Stimulated activated CD8-positive, alpha-beta memory T cell treated with anti-CD3 and anti-CD28 coated beads, Interleukin-12 subunit alpha, Interleukin-12 subunit beta, amount 100 ng/mL, for 1 hour (primary cell): ENCODE measurements around the gene USP25.

Experiments
- DNase-seq: peaks from one replicate; pipeline ENCODE4 v3.0.0-alpha.2; 2020; ENCODE audit warnings: low read depth

The USP25 gene

DNA sequence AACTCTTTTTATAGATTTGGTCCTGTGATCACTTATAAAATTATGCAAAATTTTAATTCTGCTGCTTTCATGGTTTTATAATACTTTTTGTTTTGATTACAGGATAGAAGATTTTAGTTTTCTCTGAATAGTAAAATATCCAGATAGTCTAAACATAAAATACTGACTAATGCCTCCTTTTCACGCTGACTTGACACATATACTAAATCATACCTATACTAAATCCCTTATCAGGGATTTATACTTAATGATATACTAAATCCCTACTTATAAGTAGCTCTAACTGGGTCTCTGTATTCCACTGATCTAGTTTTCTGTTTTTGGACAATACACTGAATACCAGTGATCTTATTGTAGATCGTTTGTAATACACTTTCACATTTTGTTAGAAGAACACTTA, 128.0 kb downstream of the USP25 start:
- no peak for DNase-seq

DNA sequence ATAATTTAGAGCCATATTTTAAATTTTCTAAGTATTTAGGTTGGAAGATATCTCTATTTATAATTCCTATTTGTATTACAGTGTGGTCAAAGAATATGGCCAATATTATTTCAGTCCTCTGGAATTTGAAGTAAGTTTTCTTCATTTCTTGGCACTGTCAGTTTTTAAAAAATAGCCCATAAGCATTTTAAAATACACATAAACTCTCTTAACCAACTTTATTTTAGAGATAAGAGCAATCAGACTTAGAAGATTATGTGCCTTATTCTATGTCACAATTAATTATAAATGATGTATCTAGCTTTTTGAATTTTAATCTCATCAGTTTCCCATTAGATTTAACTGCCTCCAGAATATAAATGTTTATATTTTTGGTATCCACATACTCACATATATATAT, 130.8 kb downstream of the USP25 start:
- DNase-seq = no peak

DNA sequence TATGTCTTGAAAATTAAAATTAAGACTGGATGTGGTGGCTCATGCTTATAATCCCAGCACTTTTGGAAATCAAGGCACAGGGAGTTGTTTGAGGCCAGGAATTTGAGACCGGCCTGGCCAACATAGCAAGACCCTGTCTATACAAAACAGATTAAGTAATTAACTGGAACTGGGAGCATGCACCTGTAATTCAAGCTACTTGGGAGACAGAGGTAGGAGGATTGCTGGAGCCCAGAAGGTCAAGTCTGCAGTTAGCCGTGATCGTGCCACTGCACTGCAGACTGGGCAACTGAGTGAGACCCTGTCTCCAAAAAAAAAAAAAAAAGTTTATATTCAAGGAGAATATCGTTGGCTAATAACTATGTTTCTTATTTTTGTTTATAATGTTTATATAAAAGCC, 139.2 kb downstream of the USP25 start:
- no peak for DNase-seq

DNA sequence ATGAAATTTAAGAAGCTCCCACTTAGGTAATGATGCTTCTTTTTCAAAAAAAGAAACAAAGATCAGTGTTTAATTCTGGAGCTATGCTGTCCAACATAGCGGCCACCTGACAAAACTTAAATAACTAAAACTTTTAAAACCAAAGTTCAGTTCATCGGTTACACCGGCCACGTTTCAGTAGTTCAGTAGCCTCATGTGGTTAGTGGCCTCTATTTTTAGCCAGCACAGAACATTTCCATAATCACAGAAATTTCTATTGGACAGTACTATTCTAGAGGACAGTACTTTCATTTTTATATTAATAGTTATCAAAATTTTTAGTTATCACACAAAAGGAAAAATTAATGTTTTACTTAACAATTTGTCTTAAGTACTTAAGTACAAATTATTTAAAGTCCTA, 141.0 kb downstream of the USP25 start:
- DNase-seq = no peak

DNA sequence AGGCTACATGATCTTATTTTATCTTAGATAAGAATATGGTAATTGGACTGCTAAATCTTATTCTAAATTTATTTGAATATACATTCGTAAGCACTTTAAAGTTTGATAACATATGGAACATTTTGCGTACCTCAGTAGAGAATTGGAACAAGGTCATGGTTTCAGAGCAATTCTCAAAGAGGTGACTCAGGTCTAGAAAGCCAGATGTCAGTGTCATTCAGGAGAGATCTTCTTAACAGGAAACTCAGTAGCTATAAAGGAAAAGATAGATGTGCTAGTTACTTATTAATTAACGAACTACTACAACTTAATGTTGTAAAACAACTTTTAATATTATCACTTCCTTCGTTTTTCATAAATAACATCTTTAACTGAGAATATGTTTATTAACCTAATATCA, 142.5 kb downstream of the USP25 start:
- DNase-seq = no peak

DNA sequence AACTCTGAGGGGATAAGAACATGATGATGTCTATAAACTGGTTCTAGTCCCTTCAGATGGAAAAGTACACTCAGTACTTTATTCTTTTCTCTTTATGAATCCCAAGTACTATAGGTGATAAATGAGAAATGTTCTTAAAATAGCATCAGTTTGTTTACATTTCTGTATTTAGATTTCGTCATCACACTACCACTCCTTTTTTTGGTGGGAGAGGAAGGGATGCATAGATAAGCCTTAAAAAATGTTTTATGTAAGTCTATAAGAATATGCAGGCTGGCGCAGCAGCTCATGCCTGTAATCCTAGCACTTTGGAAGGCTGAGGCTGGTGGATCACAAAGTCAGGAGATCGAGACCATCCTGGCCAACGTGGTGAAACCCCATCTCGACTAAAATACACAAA, 144.8 kb downstream of the USP25 start:
- DNase-seq = no peak

DNA sequence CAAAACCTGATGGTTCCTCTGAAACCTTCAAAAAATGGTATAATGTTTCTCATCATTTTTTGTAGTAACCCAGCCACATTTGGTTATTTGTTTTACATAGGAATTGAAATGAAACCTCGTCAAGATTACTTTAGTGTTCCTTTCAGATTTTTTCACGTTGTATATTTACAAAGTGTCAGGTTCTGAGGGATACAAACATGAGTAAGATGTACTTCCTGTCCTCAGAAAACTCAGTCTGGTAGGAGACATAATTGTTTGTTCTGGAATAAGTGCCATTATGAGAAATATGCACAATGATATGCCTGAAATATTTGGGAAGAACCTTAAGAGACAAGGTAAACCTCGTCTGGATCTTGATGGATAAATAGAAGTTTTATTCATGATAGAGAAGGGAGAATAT, 145.5 kb downstream of the USP25 start:
- DNase-seq = no peak

DNA sequence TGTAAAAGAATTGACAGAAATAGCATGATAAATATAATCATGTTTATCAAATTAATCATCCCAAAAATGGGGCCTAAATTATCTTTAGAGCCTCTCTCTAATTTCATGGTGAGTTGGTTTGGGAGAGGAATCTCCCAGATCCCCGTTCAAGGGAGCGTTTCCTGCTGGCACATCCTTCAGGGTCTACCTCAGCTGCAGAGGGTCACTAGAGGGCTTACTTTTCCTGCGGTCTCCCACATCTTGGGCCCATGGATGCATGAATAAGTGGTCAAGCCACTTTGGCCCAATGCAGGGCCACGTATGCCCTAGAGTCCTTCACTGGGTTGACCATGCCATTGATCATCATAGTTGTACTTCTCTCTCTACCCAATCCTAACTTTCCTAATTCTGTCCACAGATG, 164.1 kb downstream of the USP25 start:
- DNase-seq = no peak

DNA sequence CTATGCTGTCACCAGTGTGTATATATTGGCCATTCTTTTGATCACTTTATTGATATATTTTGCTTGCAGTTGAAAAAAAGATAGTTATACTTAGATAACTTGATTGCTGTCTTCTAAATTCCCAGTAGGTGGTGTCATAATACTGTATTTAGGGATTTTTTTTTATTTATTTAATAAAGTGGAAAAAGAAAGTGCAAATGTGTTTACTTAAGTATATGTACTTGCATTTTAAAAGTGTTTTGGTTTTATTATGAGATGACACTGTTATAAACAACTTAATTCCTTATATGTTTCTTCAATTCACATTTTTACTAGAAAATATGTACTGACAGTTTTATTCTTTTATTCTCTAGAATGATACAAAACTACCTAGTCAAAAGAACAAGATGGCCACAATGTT, 164.8 kb downstream of the USP25 start:
- DNase-seq = no peak

DNA sequence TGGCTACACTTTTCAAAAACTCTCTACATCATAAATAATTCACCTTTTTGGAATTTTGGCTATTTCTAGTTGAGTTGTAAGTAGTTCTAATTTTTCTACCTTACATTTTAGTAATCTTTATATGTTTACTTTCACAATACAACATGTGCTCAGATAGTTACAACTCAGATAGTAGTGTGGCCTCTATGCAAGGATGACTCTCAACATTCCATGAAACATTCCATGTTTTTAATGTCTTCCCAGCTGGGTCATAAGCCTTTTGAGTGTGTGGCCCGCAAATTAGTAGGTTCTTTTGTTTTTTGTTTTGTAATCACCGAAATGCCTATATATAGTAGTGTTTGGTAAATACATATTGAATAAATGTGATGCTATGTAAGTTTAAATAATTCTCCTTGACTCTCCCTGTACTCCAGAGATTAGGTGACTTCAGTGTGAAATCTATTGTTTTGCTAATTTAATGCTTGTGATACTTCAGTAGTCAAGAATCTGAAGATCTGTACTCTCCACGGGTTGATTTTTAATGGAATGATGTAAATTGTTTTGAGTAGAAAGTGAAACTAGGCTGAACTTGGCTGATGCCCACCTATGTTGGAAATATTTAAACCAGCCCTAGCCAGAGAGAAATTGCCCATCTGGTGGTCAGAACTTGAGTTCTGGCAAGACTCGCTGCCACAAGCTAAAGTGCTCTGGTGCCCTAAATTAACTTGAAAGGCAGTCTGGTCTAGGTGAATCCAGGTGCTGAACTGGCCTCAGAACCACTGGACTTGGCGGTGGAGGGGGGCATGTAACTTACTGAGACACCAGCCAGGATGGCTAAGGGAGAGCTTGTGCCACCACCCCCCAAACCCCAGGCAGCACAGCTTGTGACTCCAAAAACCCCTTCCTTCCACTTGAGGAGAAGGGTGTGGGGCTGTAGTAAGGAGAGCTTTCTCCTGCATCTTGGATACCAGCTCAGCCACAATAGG, 165.6 kb downstream of the USP25 start:
- no peak for DNase-seq

DNA sequence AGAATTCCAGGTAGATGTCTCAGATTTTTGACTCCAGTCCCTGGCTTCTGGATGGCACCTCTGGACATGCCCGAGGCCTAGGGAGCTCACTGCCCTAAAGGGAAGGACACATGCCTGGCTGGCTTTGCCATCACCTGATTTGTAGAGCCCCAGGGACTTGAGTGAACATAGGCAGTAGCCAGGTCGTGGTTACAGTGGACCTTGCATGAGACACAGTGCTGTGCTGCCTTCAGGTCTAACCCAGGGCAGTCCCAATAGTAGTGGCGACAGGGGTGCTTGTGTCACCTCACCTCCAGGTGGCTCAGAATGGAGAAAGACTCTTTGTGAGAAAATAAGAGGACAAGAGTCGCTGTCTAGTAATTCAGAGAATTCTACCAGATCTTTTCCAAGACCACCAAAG, 166.7 kb downstream of the USP25 start:
- no peak for DNase-seq

DNA sequence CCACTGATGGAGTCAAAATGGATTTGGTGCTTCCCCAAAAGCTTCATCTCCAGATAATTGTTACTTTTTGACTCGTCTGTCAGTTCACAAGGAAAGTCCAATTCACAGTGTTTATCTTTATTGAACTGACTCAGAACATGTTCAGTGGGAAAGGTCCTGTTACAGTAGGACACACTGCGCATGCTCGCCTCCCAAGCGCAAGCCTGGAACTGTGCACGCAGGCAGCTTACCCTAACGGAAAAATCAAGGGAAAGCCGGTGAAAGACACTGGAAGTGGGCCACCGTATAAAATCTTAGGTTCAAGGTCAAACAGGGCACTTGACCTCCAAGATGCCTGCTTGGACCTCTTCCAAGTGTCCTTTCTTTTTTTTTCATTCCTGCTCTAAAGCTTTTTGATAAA, 174.6 kb downstream of the USP25 start:
- DNase-seq = no peak

DNA sequence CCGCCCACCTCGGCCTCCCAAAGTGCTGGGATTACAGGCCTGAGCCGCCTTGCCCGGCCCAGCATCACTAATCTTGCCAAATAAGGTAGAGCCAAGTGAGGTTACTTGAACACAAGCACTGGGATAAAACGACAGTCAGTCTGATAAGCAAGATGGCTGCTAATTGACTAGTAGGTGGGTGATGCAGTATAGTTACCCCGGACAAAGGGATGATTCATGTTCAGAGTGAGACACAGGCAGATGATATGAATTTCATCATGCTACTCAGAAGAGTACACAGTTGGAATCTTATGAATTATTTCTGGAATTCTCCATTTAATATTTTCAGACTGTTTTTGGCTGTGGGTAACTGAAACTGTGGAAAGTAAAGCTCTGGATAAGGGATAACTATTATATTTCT, 178.4 kb downstream of the USP25 start:
- DNase-seq = no peak

DNA sequence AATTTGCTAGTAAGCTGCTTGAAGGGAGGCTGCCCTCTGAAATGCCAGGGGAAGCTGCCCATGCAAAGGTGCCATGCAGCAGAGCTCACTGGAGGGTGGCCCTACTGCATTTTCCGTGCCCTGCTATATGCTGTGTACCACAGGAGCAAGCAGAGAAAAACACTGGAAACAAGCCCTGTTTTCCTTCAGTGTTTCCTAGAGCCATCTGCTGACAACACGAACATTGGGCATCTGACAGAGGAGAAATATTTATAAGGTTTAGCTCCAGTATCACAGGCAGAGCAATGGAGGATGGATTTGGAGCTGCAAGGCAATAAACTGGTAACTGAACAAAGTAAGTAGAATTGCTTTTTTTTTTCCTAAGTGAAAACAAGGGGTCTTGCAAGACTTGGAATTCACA, 198.4 kb downstream of the USP25 start:
- DNase-seq = no peak

DNA sequence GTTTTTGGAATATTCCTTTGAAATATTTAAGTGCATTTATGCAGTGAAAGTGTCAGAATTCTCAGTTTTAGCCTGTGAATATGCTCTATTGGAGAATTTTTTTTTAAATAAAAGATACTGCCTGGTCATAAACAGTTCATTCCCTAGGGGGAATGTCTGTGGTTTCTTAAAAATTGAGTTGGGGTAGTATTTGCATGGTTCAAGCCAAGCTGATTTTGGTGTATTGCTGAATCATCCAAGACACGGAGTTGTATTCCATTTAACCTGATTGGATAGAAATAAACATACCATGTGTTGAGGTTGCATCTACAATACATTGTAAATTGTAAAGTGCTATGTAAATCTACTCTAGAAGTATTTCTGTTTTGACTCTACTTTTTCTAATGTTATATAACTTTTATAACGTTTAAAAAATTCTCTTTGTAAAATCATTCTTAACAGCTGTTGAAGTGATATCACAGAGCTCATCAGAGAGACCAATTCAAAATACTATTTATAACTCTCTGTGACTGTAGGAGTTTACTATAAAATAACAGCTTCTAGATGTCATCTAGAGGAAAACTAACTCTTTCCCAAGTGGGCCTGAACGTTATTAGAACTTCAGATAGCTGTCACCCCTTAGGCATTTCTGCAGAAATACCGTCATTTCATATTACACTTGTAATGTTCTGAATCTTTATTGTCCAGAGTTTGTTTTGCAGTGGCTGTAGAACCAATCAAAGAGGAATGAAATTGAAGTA, 199.1 kb downstream of the USP25 start:
- DNase-seq = no peak

DNA sequence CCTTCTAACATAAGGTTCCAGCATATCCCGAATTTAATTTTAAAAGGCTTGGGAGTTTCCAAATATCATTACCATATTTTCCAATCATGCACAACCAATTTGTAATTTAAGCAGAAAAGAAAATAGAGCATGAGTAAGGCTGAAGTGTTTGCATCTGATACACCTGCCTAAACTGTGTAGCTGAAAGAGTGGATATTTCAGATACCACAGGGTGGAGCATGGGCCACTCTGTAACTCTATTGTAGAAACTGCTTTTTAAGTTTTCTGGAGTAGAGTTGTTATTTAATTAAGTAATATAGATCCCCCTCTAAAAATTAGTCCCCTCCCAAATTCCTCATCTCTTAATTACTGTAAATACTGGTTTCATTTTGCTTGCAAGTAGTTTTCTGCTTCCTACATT, 199.8 kb downstream of the USP25 start:
- DNase-seq = no peak
